GM18499 (cell line): ENCODE measurements around the gene WNT7B.

ENCODE experiments used
- ATAC-seq: cut with Tn5 transposase; IDR thresholded peaks from one replicate; pipeline ENCODE4 v1.9.1; 2021; ENCODE audit warnings: moderate number of reproducible peaks; ENCODE audit not compliant: insufficient read depth, unreplicated experiment

WNT7B gene

GRCh38 chr22:45997077-45997776 is 20.3 kb upstream of the WNT7B start:
- ATAC-seq, result no peak

DNA sequence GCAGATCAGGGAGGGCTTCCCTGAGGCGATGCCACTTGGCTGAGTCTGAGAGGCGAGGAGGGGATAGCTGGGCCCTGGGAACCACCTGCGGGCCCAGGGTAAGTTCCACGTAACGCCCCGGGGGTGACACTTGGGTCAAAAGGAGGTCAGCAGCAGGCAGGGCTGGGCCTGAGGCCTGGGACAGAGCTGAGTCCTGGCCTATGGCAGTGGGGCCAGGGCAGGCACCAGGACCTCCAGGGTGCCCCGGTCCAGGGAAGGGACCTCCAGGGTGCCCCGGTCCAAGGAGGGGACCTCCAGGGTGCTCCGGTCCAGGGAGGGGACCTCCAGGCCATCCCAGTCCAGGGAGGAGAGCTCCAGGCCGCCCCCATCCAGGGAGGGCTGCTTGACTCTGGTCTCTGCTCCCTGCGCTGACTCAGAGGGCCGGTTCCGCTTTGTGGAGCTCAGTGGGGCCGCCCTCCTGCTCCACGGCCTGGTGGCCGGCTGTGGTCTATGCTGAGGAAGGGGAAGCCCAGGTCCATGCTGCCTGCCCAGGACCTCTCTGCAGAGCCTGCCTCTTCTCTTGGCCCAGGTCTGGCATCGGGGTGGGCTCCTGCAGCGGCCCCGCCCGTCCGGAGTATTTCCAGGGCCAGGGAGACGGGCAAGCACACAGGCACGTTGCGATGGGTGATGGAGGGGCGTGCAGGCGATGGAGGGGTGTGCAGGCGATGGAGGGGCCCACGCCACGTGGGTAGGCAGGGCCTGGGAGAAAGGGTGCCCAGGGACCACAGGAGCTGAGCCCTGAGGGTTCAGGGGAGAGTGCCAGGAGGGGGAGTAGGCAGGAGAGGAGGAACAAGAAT is 19.5 kb upstream of the WNT7B start:
- ATAC-seq, result no peak

DNA sequence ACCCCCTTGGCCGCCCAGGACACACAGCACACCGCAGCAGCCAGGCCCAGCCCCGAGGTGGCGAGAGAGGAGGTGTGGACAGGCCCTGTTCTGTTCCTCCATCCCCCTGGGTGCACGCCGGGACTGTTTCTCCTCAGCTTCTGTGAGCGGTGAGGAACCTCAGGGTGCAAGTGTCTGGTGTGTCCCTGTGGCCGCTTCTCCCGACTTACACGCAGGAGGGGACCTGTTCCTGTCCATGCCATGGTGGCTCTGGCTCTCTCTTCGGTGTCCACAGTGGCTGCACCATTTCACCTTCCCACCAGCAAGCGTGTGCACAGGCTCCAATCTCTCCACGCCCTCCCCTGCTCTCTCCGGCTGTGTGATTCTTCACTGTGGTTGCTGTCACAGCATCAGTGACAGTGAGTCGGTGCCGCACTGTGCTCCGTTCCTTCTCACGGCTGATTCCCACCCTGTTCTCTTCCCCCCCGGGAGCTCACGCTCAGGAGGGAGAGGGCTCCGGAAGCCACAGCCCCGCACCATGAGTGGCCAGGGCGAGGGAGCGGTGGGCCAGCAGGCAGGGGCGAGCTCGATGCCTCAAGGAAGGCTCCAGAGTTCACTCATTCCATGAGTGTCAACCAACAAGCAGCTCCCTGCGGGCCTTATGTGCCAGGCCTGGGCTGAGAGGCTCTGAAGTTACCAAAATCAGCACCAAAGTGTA is 18.6 kb upstream of the WNT7B start:
- no peak for ATAC-seq

- ATAC-seq, result no peak
Measured at GRCh38 chr22:45994491-45995404, 17.8 kb upstream of the WNT7B start.

- ATAC-seq, result no peak
Measured at GRCh38 chr22:45993841-45994240, 16.9 kb upstream of the WNT7B start.

- ATAC-seq, result no peak
Measured at GRCh38 chr22:45993143-45993692, 16.3 kb upstream of the WNT7B start.

DNA sequence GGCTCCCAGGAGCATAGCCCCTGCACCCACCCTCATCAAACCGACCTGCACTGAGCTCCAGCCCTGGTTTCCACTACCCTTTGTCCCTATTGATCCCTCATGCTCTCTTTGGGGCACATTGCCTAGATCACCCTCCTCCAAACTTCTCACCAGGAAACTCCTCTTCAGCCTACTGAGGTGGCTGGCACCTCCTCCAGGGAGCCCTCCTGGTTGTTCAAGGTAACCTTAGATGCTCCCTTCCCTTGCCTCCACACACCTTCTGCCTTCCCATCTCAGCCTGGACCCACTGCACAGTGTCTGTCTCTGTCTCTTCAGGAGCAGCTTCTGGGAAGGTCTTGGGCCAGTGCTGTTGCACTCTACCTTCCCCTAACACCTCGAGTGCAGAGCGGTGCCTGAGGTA is 15.8 kb upstream of the WNT7B start:
- ATAC-seq, result no peak

DNA sequence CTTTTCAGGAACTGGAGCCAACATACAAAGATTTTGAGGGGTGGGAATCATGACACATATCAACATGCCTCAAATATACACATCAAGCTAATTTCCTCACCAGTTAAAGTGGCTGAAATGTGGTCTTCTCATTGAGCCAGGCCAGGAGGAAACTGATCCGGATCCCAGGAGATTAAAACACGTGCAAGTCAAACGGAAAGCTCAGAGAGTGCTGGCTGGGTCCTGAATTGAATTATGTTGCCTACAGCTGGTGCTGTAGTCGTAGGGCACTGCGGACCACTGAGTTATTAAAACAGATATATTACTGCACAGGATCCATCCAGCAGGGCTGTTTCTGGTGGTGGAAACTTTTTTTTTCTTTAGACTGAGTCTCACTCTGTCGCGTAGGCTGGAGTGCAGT is 14.1 kb upstream of the WNT7B start:
- no peak for ATAC-seq

- ATAC-seq, result no peak
Measured at GRCh38 chr22:45987136-45987861, 10.3 kb upstream of the WNT7B start.

DNA sequence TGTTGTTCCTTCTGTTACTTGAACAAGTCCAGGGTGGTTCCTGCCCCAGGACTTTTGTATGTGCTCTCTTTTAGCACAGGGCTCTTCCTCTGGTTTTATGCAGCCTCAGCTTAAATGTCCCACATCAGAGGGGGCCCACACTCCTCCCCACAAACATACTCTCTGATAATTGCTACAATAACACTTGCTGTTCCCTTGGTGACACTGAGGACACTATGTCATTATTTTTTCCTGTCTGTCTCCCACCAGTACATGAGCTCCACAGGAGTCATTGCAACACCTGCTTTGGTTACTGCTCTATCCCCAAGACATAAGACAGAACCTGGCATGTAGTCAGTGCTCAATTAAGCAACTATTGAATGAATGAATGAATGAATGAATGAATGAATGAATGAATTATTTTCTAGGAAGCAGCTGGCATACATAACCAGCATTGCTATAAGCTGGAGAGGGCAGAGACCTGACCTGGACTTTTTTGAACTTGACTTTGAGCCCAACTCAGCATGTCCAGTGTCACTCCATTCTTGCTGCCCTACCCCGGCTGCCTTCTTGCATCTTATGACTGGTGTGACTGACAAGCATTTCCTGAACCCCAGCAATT is 7.5 kb upstream of the WNT7B start:
- ATAC-seq, result no peak

DNA sequence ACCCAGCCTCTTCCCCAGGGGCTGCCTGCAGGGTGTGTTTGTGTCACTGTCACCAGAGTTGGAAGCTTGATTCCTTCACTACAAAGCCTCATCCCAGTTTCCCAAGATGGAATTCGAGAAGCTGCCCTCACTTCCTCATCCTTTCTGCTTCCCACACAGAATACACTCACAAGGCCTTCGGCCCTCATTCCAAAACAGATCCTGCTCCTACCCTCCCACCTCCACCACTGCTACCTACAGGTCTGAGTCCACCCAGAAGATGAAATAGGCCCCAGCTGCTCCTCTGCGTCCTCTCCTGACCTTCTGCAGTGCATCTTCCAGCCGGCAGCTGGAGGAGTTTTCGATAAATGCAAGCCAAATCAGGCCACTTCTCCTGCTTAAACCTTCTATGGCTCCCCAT is 6.8 kb upstream of the WNT7B start:
- no peak for ATAC-seq

- ATAC-seq, result no peak
Measured at GRCh38 chr22:45980761-45981160, 3.8 kb upstream of the WNT7B start.

DNA sequence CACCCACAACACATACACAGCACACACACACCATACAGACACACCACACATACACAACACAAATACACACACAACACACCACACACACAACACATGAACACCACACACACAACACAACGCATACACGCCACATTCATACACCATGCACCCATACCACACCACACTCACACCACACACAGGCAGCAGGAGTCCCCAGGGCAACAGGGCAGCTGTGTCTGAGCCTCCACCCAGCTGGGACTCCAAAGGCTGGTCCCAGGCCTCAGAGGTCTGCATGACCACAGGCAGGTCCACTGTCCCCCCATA is 3.3 kb upstream of the WNT7B start:
- ATAC-seq, result no peak

DNA sequence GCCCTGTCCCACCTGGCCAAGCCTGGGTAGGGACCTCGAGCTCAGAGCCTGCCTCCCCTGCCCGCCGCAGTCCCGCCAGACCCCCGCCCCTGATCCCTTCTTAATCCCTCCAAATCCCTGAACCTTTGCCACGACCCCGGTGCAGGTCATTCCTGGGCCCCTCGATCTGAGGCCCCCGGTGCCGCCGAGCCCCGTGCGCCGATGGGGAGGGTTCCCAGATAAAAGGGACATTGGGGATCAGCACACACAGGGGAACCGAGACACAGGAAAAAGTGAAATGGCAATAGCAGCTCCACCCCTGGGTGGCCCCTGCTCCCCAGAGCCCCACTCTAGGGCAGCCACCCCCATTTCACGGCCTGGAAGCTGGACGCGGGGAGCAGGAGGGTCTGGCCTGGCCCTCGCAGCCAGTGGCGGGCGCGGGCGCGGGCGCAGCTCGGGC is 1.3 kb upstream of the WNT7B start:
- no peak for ATAC-seq

DNA sequence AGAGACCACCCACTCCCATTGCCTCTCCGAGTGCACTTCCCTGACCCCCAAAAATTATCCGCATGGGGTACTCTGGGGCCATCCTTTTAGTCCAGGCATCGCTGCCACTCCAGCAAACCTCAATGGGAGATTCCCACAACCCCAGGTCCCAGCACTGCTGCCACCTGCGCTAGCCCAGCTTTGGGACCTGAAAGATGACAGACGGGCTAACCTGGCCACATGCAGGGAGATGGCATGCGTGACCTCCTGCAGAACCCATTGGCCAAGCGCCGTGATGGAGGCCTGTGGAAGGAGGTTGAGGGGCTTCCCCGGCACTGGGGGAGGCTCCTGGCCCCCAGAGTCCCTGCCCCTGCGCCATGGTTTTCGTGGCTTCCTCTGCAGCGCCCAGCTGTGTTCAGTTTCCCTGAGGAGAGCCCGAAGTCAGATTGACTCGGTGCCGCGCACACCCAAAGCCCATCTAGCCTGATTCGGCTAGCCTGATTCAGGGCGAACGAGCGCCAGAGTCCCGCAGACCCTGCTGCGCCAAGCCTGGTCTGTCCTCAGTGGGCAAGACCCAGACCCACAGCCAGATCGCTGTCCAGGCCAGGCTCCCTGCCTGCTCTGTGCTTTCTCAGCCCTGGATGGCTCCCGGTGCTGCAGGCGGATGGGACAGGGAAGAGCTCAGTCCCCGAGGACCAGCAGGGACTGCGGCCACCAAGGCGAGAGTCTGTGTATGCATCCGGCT is 751 bp upstream of the WNT7B start:
- no peak for ATAC-seq

GRCh38 chr22:45976254-45977002 is 534 bp downstream of the WNT7B start:
- no peak for ATAC-seq
